ENCODE results near the gene NID1. TPM values are rescaled to one million over a fixed set of nuclear protein-coding genes. Genes with fewer than 3 reads are reported as not detected.
A peak's percentile ranks its signal among the peaks of the same experiment; 100 is the strongest.
"Not testable (repeated sequence)": the region's sequence is repeated elsewhere in the genome, so short reads cannot be mapped to it uniquely, and the experiment has no call there.

The NID1 gene
- total RNA-seq, 1 experiment from 2014 or later, result 29.6 TPM

GRCh38 chr1:236083650-236084385, 18.9 kb upstream of the NID1 start:
- Histone ChIP-seq H3K27me3 (no peaks in the 10 kb centered on the region), H3K9me3 (replicated peaks) (no peaks in the 10 kb centered on the region), H3K4me3 (no peak overlapping the region), H3K27ac (no peak overlapping the region), H3K4me1 (peaks cover 12% of the 10 kb centered on the region), H3K36me3 (no peaks in the 10 kb centered on the region)
- no peak for DNase-seq

GRCh38 chr1:236082526-236082925, 17.6 kb upstream of the NID1 start:
- H3K4me1 ChIP-seq, result peaks cover 10% of the 10 kb centered on the region
- H3K27me3 ChIP-seq, result no peaks in the 10 kb centered on the region
- no peaks in the 10 kb centered on the region for H3K36me3 ChIP-seq
- no peak overlapping the region for H3K27ac ChIP-seq
- no peak for DNase-seq
- H3K4me3 ChIP-seq, result no peak overlapping the region
- H3K9me3 ChIP-seq (replicated peaks), result no peaks in the 10 kb centered on the region

GRCh38 chr1:236081546-236082227, 16.8 kb upstream of the NID1 start:
- no peak overlapping the region for H3K4me3 ChIP-seq
- no peaks in the 10 kb centered on the region for H3K36me3 ChIP-seq
- peaks cover 2% of the 10 kb centered on the region; the same call in 1 of the 2 replicates for H3K4me1 ChIP-seq
- no peak for DNase-seq
- no peak overlapping the region for H3K27ac ChIP-seq
- no peaks in the 10 kb centered on the region for H3K9me3 ChIP-seq (replicated peaks)
- H3K27me3 ChIP-seq, result no peaks in the 10 kb centered on the region

GRCh38 chr1:236079703-236080102, 14.8 kb upstream of the NID1 start:
- H3K27me3 ChIP-seq, result no peaks in the 10 kb centered on the region
- H3K36me3 ChIP-seq, result no peaks in the 10 kb centered on the region
- 0 out of 2 replicates have a peak, but pooled peaks cover under 1% of the 10 kb centered on the region for H3K4me1 ChIP-seq
- no peak overlapping the region for H3K4me3 ChIP-seq
- H3K9me3 ChIP-seq (replicated peaks), result no peaks in the 10 kb centered on the region
- no peak for DNase-seq
- H3K27ac ChIP-seq, result no peak overlapping the region

- H3K36me3 ChIP-seq, result no peaks in the 10 kb centered on the region
- H3K9me3 ChIP-seq (replicated peaks), result no peaks in the 10 kb centered on the region
- H3K4me3 ChIP-seq, result no peak overlapping the region
- 0 out of 2 replicates have a peak, but pooled peaks cover 3% of the 10 kb centered on the region for H3K4me1 ChIP-seq
- no peak for DNase-seq
- H3K27ac ChIP-seq, result no peak overlapping the region
- H3K27me3 ChIP-seq, result no peaks in the 10 kb centered on the region
Observed at GRCh38 chr1:236078993-236079392, 14.1 kb upstream of the NID1 start.

GRCh38 chr1:236078077-236078476, 13.2 kb upstream of the NID1 start:
- H3K27me3 ChIP-seq; DNase-seq; H3K36me3 ChIP-seq; H3K4me3 ChIP-seq; H3K4me1 ChIP-seq; H3K27ac ChIP-seq; H3K9me3 ChIP-seq (replicated peaks): not testable (repeated sequence)

GRCh38 chr1:236075848-236076247, 11.0 kb upstream of the NID1 start:
- Histone ChIP-seq H3K27me3 (no peaks in the 10 kb centered on the region), H3K4me1 (0 out of 2 replicates have a peak, but pooled peaks cover 3% of the 10 kb centered on the region), H3K4me3 (no peak overlapping the region), H3K27ac (no peak overlapping the region), H3K9me3 (replicated peaks) (no peaks in the 10 kb centered on the region), H3K36me3 (no peaks in the 10 kb centered on the region)
- no peak for DNase-seq

GRCh38 chr1:236073307-236073897, 8.5 kb upstream of the NID1 start:
- DNase-seq, result no peak
- no peak overlapping the region for H3K4me3 ChIP-seq
- no peaks in the 10 kb centered on the region for H3K27me3 ChIP-seq
- 0 out of 2 replicates have a peak, but pooled peaks cover 3% of the 10 kb centered on the region for H3K4me1 ChIP-seq
- H3K36me3 ChIP-seq, result no peaks in the 10 kb centered on the region
- H3K27ac ChIP-seq, result no peak overlapping the region
- no peaks in the 10 kb centered on the region for H3K9me3 ChIP-seq (replicated peaks)

GRCh38 chr1:236072001-236072400, 7.1 kb upstream of the NID1 start:
- no peak for DNase-seq
- 0 out of 2 replicates have a peak, but pooled peaks cover 3% of the 10 kb centered on the region for H3K4me1 ChIP-seq
- no peaks in the 10 kb centered on the region for H3K9me3 ChIP-seq (replicated peaks)
- no peak overlapping the region for H3K4me3 ChIP-seq
- H3K27ac ChIP-seq, result no peak overlapping the region
- no peaks in the 10 kb centered on the region for H3K27me3 ChIP-seq
- no peaks in the 10 kb centered on the region for H3K36me3 ChIP-seq

- H3K27me3 ChIP-seq, result no peaks in the 10 kb centered on the region
- H3K36me3 ChIP-seq, result no peaks in the 10 kb centered on the region
- H3K9me3 ChIP-seq (replicated peaks), result no peaks in the 10 kb centered on the region
- DNase-seq, result no peak
- no peak overlapping the region for H3K27ac ChIP-seq
- no peak overlapping the region for H3K4me3 ChIP-seq
- 0 out of 2 replicates have a peak, but pooled peaks cover 3% of the 10 kb centered on the region for H3K4me1 ChIP-seq
Observed at GRCh38 chr1:236070753-236071152, 5.9 kb upstream of the NID1 start.

GRCh38 chr1:236069796-236070195, 4.9 kb upstream of the NID1 start:
- no peak overlapping the region for H3K4me3 ChIP-seq
- no peak overlapping the region for H3K27ac ChIP-seq

GRCh38 chr1:236067854-236068454, 3.1 kb upstream of the NID1 start:
- Histone ChIP-seq H3K4me3 (peak overlapping the region; percentile 26), H3K27me3 (no peaks in the 10 kb centered on the region), H3K36me3 (no peaks in the 10 kb centered on the region), H3K27ac (no peak overlapping the region), H3K4me1 (no peaks in the 10 kb centered on the region), H3K9me3 (replicated peaks) (no peaks in the 10 kb centered on the region)
- DNase-seq, result peak in 1 of 2 experiments; percentile 44

More at GRCh38 chr1:236069796-236070195, 4.9 kb upstream of the NID1 start:
- Histone ChIP-seq H3K4me1 (0 out of 2 replicates have a peak, but pooled peaks cover 3% of the 10 kb centered on the region), H3K36me3 (no peaks in the 10 kb centered on the region), H3K27me3 (no peaks in the 10 kb centered on the region), H3K9me3 (replicated peaks) (no peaks in the 10 kb centered on the region)
- no peak for DNase-seq

GRCh38 chr1:236066828-236067386, 2.0 kb upstream of the NID1 start:
- Histone ChIP-seq H3K9me3 (replicated peaks) (no peaks in the 10 kb centered on the region), H3K4me1 (no peaks in the 10 kb centered on the region), H3K27ac (no peak overlapping the region), H3K36me3 (no peaks in the 10 kb centered on the region), H3K4me3 (no peak overlapping the region), H3K27me3 (no peaks in the 10 kb centered on the region)
- DNase-seq, result no peak

GRCh38 chr1:236066054-236066453, 1.2 kb upstream of the NID1 start:
- H3K9me3 ChIP-seq (replicated peaks), result no peaks in the 10 kb centered on the region
- H3K4me1 ChIP-seq, result no peaks in the 10 kb centered on the region
- H3K27me3 ChIP-seq, result no peaks in the 10 kb centered on the region
- H3K36me3 ChIP-seq, result no peaks in the 10 kb centered on the region
- H3K4me3 ChIP-seq, result no peak overlapping the region
- H3K27ac ChIP-seq, result no peak overlapping the region
- DNase-seq, result no peak
